ENCODE data around the gene HIPK4.

DNA sequence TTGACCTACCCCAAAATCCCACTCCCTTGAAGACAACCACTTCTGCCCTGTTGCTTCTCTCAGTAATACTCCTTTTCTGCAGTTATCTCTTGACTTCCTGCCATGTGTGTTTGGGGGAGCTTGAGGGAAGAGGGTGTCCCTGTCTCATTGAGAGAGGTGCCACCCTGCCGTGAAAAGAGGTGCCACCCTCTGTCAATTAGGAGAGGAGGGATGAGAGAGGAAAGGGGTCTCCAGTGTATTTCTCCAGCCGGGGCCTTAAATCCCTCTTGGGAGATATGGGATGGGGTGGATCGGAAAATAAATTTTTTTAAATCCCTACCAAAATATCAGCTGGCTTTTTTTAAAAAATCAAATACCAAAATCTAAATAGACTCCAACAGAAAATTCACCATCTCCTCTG is 25.0 kb downstream of the HIPK4 start:
- TF ChIP-seq CTCF (IDR thresholded peaks at IDR 0.05) = no peak
- TF ChIP-seq POLR2A (IDR thresholded peaks at IDR 0.05) = no peak
- no peak for TF ChIP-seq POLR2AphosphoS5 (IDR thresholded peaks at IDR 0.05; ENCODE audit: insufficient read depth in 1 of 2, low read depth in 1 of 2)

Measured in vagina (tissue), 2 donors.